GM18870 (cell line): Measurements from ENCODE around the gene RCHY1.

ENCODE experiments used
- ATAC-seq: cut with Tn5 transposase; IDR thresholded peaks from one replicate; pipeline ENCODE4 v1.9.1; 2021; ENCODE audit warnings: moderate library complexity; ENCODE audit not compliant: unreplicated experiment

Gene RCHY1

DNA sequence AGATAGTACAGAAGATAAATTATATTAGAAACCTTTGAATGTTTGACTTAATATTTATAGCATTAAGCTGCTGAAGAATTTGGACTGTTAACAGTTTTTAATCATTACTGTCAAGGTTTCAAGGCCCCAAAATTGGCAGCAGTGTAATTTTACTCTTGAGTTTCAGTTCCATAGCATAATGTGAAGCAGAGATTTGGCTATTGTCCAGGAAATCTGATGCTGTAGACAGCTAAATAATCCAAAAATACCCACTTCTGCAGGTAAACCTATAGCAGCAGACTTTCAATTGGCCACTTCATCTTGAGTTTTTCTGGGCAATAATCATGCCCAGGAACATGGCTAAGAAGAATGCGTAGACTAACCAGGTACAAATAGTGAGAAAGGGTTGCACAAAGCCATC, 85.0 kb downstream of the RCHY1 start:
- ATAC-seq: no peak
